Keratinocyte (primary cell): ENCODE measurements around the gene CADM2. TPM values are rescaled to one million over a fixed set of nuclear protein-coding genes. Genes with fewer than 3 reads are reported as not detected.

Experiments used
- DNase-seq: peaks from one replicate; pipeline ENCODE4 v3.0.0-alpha.2; 2011; ENCODE audit warnings: low read depth, missing footprints, low spot score
- FAIRE-seq: peaks from 2 replicates; lab custom pipeline; 2011; peaks lifted over from hg19 to GRCh38; lab: Jason Lieb, UNC
- H2AFZ ChIP-seq: 2 replicates; pipeline ENCODE4 v1.6.0; 2012; ENCODE audit warnings: low read length, control low read depth, inconsistent platforms; ENCODE audit not compliant: control insufficient read depth
- H3K27ac ChIP-seq: 2 replicates; pipeline ENCODE4 v1.5.1; 2011; ENCODE audit warnings: low read length; ENCODE audit not compliant: control insufficient read depth, insufficient read depth
- H3K27me3 ChIP-seq: 3 replicates; pipeline ENCODE4 v1.6.0; 2011; ENCODE audit warnings: low read length; ENCODE audit not compliant: control insufficient read depth, insufficient read depth; ENCODE audit errors: extremely low read depth
- H3K36me3 ChIP-seq, 2 experiments: 2 replicates in 1 of 2; 3 replicates in 1 of 2; pipeline ENCODE4 v1.5.1; 2011; ENCODE audit warnings: low read length in 2 of 2, mild to moderate bottlenecking in 1 of 2; ENCODE audit not compliant: control insufficient read depth in 2 of 2, insufficient read depth in 2 of 2; ENCODE audit errors: extremely low read depth in 1 of 2
- H3K4me1 ChIP-seq: 3 replicates; pipeline ENCODE4 v1.5.1; 2011; ENCODE audit warnings: low read length; ENCODE audit not compliant: control insufficient read depth, insufficient read depth; ENCODE audit errors: extremely low read depth
- H3K4me2 ChIP-seq: 3 replicates; pipeline ENCODE4 v1.6.0; 2011; ENCODE audit warnings: low read depth, low read length; ENCODE audit not compliant: control insufficient read depth, insufficient read depth; ENCODE audit errors: extremely low read depth
- H3K4me3 ChIP-seq, 3 experiments: fragments of 200-600 bp in 1 of 3; sonication (generic) in 1 of 3; 2 replicates in 2 of 3; 3 replicates in 1 of 3; pipeline ENCODE4 v1.5.1; 2011 to 2016; ENCODE audit warnings: low read length in 3 of 3, mild to moderate bottlenecking in 3 of 3, control low read depth in 2 of 3, inconsistent platforms in 1 of 3, low read depth in 1 of 3, mixed read lengths in 1 of 3, mixed run types in 1 of 3, moderate library complexity in 1 of 3; ENCODE audit not compliant: control insufficient read depth in 2 of 3, insufficient read depth in 2 of 3; ENCODE audit errors: extremely low read depth in 1 of 3
- H3K79me2 ChIP-seq: 2 replicates; pipeline ENCODE4 v1.6.0; 2012; ENCODE audit warnings: low read length; ENCODE audit not compliant: control insufficient read depth, insufficient read depth
- H3K9ac ChIP-seq: 3 replicates; pipeline ENCODE4 v1.6.0; 2011; ENCODE audit warnings: low read length; ENCODE audit not compliant: control insufficient read depth, insufficient read depth; ENCODE audit errors: extremely low read depth
- H3K9me1 ChIP-seq: 3 replicates; pipeline ENCODE4 v1.6.0; 2011; ENCODE audit warnings: low read length; ENCODE audit not compliant: control insufficient read depth, insufficient read depth; ENCODE audit errors: extremely low read depth
- H3K9me3 ChIP-seq: 2 replicates; pipeline ENCODE4 v1.5.1; 2012; ENCODE audit warnings: low read depth, low read length; ENCODE audit not compliant: control insufficient read depth
- H4K20me1 ChIP-seq: 3 replicates; pipeline ENCODE4 v1.6.0; 2011; ENCODE audit warnings: low read length; ENCODE audit not compliant: control insufficient read depth, insufficient read depth; ENCODE audit errors: extremely low read depth
- CTCF ChIP-seq, 3 experiments: IDR thresholded peaks in 1 of 3; conservative IDR thresholded peaks in 1 of 3; optimal IDR thresholded peaks in 1 of 3; 2 replicates in 2 of 3; 3 replicates in 1 of 3; pipeline versions ENCODE3 to v1.5.1; 2011; ENCODE audit warnings: low read length in 3 of 3, mild to moderate bottlenecking in 3 of 3, moderate library complexity in 2 of 3, control low read depth in 1 of 3, inconsistent platforms in 1 of 3; ENCODE audit not compliant: insufficient read depth in 2 of 3; ENCODE audit errors: extremely low read depth in 1 of 3
- EZH2 ChIP-seq: IDR thresholded peaks from one replicate; pipeline ENCODE4 v1.6.1; 2012; ENCODE audit warnings: inconsistent platforms, mild to moderate bottlenecking, low read length, moderate library complexity
- dilution Hi-C: fragments of 300-500 bp; cut with MboI; formaldehyde crosslinking; loops from one replicate; pipeline ENCODE4 v1.7.0; 2020; ENCODE audit warnings: low sequenced_read_pairs; ENCODE audit not compliant: extremely low pct_ligation_motif_present
- polyA plus RNA-seq, 5 experiments: library from polyadenylated mRNA; depleted of rRNA in 3 of 5; stranded (reverse) in 3 of 5; stranded (forward) in 1 of 5; unstranded in 1 of 5; fragments of >200 nt; gene quantifications; 1 replicate in 1 of 5; 2 replicates in 3 of 5; 3 replicates in 1 of 5; pipeline versions ENCODE4 v1.2.1 to v1.2.3, GENCODE V29; 2011 to 2012; ENCODE audit warnings: missing spikeins in 2 of 5, low read depth in 1 of 5, low replicate concordance in 1 of 5

Gene CADM2
- polyA plus RNA-seq, 1 donor (not counting 4 experiments of a cell fraction or from before 2014, with no cell fraction given) = not detected

DNA sequence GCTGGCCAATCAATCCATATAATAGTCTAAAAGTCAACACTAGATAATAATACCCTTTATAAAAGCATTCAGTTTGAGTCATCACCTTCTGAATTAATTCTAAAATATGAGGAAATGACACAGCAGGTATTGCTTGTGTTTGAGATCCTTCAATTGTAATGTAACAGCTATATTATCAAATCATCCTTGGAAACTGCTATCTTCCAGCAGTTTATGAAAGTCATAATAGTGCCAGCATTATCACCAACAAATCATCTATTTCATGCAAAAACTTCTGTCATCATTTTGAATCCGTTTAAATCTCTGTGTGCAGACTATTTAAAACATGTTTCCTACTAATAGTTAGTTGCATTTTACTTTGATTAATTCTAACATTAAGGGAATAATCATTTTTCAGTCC is 468.7 kb downstream of the CADM2 start:
- Histone ChIP-seq H3K4me1 (no peaks in the 10 kb centered on the region), H3K27ac (no peak overlapping the region), H3K4me2 (no peak overlapping the region), H3K27me3 (no peaks in the 10 kb centered on the region), H3K4me3 (no peak overlapping the region), H3K36me3 (no peaks in the 10 kb centered on the region), H3K79me2 (no peaks in the 10 kb centered on the region), H2AFZ (no peak overlapping the region), H4K20me1 (no peaks in the 10 kb centered on the region), H3K9me1 (no peaks in the 10 kb centered on the region), H3K9ac (no peak overlapping the region), H3K9me3 (no peaks in the 10 kb centered on the region)
- DNase-seq (no peak), FAIRE-seq (no peak)
- TF ChIP-seq EZH2 (no peak), CTCF (optimal IDR thresholded peaks at IDR 0.05 in 1 of 3, IDR thresholded peaks at IDR 0.05 in 1 of 3, conservative IDR thresholded peaks at IDR 0.05 in 1 of 3; ENCODE audit: extremely low read depth in 1 of 3, insufficient read depth in 2 of 3, low read length in 3 of 3) (no peak)
- dilution Hi-C loops = no loop called here

DNA sequence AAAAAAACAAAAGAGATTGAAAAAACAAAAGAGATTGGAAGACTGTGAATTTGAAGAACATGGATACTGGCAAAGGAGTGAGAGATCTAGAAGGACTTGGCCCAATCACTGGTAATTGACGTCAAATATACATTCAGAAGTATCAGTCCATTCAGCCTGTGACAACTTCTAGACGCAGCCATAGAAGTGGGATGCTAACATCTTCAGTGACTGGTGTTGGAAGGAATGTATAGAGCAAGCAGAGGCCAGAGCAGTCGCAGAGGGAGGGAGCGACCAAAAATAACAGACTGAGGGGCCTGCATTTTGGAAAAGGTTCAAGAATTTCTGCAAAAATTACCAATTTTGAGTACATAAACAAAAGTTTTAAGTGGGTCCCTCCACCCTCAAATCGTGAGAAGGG is 473.3 kb downstream of the CADM2 start:
- Histone ChIP-seq H3K4me1 (no peaks in the 10 kb centered on the region), H3K9ac (no peak overlapping the region), H4K20me1 (no peaks in the 10 kb centered on the region), H3K79me2 (no peaks in the 10 kb centered on the region), H3K27me3 (no peaks in the 10 kb centered on the region), H3K9me1 (no peaks in the 10 kb centered on the region), H3K4me3 (no peak overlapping the region), H3K4me2 (no peak overlapping the region), H3K27ac (no peak overlapping the region), H2AFZ (no peak overlapping the region), H3K36me3 (no peaks in the 10 kb centered on the region), H3K9me3 (no peaks in the 10 kb centered on the region)
- DNase-seq = no peak
- no peak for FAIRE-seq
- no peak for TF ChIP-seq CTCF (optimal IDR thresholded peaks at IDR 0.05 in 1 of 3, IDR thresholded peaks at IDR 0.05 in 1 of 3, conservative IDR thresholded peaks at IDR 0.05 in 1 of 3; ENCODE audit: extremely low read depth in 1 of 3, insufficient read depth in 2 of 3, low read length in 3 of 3)
- no peak for TF ChIP-seq EZH2
- dilution Hi-C loops = no loop called here
